GM19043 (cell line): ENCODE results near the gene NCKAP1.
"Not testable (repeated sequence)": the region's sequence is repeated elsewhere in the genome, so short reads cannot be mapped to it uniquely, and the experiment has no call there.

Source experiments
- ATAC-seq: cut with Tn5 transposase; IDR thresholded peaks from one replicate; pipeline ENCODE4 v1.9.1; 2021; ENCODE audit warnings: low read depth; ENCODE audit not compliant: unreplicated experiment

Gene NCKAP1

DNA sequence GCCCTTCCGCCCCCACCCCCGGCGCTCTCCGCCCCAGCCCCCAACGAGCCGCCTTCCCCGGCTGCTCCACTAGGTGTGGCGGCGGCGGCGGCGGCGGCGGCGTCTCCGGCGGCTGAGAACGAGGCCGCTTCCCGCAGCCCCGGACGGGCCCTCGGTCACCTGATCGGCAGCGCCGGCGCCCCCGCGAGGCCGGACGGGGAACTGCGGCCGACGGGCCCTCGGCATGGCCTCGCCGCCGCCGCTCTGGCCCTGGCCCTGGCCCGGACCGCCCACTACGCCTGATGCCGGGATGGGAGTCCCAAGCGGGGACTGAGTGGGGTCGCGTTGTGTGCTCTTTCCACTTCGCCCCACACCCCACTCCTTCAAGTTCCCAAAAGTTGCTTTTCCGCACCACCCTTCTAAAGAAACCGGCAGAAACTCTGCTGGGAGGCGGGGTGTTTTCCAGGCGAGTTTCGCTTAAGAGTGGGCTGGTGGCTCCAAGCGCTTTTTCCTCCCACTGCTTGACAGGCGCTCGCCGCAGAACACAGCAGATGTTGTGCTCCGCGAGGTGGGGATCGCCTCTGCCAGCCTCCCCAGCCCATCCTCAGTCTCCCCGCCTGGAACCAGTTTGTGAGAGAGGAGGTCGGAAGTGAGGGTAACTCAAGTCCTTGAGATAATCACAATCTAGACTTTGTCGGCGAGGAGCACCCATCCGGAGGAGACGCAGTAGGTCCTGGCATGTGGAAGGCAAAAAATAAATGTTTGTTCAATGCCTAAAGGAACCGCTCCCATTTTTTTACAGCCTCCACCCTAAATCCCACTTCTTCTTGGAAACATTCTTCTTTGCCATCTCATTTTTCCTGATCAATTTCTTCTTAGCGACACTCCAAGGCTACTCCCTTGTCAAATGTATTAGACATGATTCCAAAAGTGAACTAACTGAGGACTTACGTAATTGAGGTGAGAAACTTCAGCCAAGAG lies at the start of gene NCKAP1:
NCKAP1 (minus strand) TSS at position 117 of the 960 bp plus-strand sequence. CDS start 358 bp downstream, outside the sequence.
- ATAC-seq, result peak; percentile 58

- ATAC-seq, result no peak
Observed at GRCh38 chr2:183081911-183082310, 43.7 kb upstream of the NCKAP1 start.

DNA sequence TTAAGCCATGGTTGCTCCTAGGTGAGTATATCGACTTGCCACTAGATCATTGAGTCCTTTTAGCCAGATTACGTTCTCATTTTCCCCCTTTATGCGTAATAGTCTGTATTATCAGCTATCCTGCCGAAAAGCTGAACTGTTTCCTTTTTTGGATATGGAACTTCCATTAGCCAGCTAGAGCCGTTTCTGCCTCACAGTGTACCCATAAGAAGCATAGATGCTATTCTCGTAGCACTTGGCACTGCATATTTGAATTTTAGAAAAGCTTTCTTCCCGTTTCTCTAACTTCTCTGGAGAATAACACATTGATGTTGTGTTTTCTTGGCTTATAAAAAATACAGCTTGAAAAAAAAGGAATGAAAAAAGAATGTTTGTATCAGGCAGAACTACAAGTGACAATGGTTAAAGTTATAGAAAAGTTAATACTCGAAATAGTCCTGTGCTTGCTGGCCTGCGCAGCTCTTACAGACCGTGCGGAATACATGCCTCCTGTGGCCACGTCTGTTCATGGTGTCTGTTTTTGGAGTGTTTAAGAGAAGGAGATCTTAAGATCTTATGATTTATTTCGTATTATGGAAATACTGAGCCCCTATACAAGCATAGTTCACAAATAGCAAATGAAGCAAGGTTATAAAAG lies 41.0 kb upstream of the NCKAP1 start:
- ATAC-seq, result peak; percentile 4

- peak; percentile 88 for ATAC-seq
Observed at GRCh38 chr2:183078464-183079138, 40.3 kb upstream of the NCKAP1 start, which contains the start of gene DUSP19. TSS of gene DUSP19 (plus strand) at chr2:183078747. CDS start at chr2:183078934, 187 bp downstream.

DNA sequence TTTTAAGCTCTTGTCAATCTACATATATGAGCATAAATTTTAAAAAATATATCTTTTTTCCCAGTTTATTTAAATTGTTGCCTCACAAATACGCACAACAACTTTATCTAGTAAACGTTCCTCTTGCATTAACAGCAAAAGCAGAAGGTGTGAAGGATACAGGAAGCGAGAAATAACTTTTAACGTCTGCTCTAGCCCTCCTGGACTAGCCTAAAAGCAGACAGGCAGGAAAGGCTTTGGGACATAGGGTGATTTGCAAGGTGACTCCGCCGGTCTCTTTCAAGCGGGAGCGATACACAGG lies 39.9 kb upstream of the NCKAP1 start:
- ATAC-seq, result no peak

DNA sequence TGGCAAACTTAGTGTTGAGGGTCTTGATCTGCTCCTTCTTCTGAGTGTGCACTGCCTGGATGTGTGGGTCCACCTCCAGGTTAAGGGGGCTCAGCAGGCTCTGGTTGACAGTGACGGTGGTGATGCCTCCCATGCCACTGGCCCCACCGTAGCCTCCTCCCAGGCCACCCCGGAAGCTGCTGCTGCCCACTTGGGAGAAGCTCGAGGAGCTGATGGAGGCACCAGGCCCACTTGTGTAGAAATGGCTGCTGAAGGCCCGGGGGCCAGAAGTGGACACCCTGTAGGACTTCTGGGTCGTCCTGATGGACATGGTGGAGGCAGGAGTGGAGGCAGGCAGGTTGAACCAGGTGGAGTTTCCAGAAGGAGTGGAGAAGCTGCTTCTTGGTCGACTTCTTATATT lies 33.9 kb upstream of the NCKAP1 start:
- no peak for ATAC-seq

- ATAC-seq, result no peak
Observed at GRCh38 chr2:183070942-183071844, 32.9 kb upstream of the NCKAP1 start.

DNA sequence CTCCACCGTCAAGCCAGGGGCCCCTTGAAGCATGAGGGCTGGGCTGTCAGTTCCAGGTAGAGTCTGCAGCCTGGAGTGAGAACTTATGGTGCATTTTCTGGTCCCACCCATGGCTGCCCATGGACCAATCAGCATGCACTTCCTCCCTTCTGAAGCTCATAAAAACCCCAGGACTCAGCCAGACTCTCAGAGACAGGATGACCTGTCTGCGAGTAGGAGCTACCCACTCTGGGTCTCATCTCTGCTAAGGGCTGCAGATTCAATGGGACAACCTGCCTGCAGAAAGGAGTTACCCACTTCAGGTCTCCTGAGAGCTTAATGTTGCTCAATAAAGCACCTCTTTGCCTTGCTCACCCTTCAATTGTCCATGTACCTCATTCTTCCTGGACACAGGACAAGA lies 30.9 kb upstream of the NCKAP1 start:
- ATAC-seq, result no peak

GRCh38 chr2:183068561-183068960 lies 30.3 kb upstream of the NCKAP1 start:
- ATAC-seq, result no peak

- no peak for ATAC-seq
Observed at GRCh38 chr2:183063083-183063482, 24.8 kb upstream of the NCKAP1 start.

GRCh38 chr2:183060571-183061231 lies 22.4 kb upstream of the NCKAP1 start:
- ATAC-seq, result no peak

- ATAC-seq, result no peak
Observed at GRCh38 chr2:183059561-183059960, 21.3 kb upstream of the NCKAP1 start.

GRCh38 chr2:183057333-183057985 lies 19.2 kb upstream of the NCKAP1 start:
- peak; percentile 43 for ATAC-seq

- no peak for ATAC-seq
Observed at GRCh38 chr2:183049420-183049819, 11.2 kb upstream of the NCKAP1 start.

GRCh38 chr2:183047486-183048125 lies 9.3 kb upstream of the NCKAP1 start:
- not testable (repeated sequence) for ATAC-seq

DNA sequence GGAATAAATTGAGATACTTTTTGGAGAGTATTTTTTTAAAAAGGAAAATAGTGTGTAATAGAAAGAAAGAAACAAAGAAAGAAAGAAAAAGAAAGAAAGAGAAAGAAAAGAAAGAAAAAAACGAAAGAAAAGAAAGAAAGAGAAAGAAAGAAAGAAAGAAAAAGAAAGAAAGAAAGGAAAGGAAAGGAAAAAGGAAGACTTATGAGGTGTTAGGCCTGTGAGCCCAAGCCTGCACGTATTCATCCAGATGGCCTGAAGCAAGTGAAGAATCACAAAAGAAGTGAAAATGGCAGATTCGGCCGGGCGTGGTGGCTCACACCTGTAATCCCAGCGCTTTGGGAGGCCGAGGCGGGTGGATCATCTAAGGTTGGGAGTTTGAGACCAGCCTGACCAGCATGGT lies 5.3 kb upstream of the NCKAP1 start:
- not testable (repeated sequence) for ATAC-seq

DNA sequence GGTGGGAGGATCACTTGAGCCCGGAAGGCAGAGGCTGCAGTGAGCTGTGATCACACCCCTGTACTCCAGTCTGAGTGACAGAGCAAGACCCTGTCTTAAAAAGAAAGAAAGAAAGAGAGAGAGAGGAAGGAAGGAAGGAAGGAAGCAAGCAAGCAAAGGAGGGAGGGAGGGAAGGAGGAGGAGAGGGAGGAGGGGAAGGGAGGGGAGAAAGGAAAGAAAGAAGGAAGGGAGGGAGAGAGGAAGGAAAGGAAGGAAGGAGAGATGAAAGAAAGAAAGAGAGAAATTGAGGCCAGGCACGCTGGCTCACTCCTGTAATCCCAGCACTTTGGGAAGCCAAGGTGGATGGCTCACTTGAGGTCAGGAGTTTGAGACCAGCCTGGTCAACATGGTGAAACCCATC lies 2.3 kb upstream of the NCKAP1 start:
- ATAC-seq, result no peak

- peak; percentile 33 for ATAC-seq
Observed at GRCh38 chr2:183037553-183038340, 510 bp downstream of the NCKAP1 start.
